H54 (cell line): ENCODE data around the gene YJEFN3.

Source experiments
- DNase-seq: peaks from one replicate; pipeline ENCODE4 v3.0.0; 2011; ENCODE audit warnings: low spot score, mixed read lengths; ENCODE audit not compliant: insufficient read length
- FAIRE-seq: peaks from 3 replicates; lab custom pipeline; 2011; peaks lifted over from hg19 to GRCh38; lab: Jason Lieb, UNC
- POLR2A ChIP-seq: IDR thresholded peaks from 2 replicates; pipeline ENCODE4 v1.6.1; 2011; ENCODE audit warnings: low read depth, mild to moderate bottlenecking, low read length

YJEFN3 gene

DNA sequence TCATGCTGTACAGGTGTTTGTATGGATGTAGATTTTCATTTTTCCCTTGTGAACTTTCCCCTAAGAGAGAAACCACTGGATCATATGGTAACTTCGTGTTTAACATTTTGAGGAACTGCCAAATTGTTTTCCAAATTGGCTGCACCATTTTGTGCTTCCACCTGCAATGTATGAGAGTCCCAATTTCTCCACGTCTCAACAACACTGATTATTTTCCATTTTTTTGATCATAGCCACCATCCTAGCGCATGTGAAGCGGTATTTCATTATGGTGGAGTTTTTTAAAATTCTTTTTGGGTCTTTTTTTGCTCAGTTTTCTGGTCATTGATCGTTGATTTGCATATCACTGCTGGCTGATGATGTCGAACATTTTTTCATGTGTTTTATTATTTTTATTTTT lies 7.7 kb upstream of the YJEFN3 start:
- FAIRE-seq, result no peak

DNA sequence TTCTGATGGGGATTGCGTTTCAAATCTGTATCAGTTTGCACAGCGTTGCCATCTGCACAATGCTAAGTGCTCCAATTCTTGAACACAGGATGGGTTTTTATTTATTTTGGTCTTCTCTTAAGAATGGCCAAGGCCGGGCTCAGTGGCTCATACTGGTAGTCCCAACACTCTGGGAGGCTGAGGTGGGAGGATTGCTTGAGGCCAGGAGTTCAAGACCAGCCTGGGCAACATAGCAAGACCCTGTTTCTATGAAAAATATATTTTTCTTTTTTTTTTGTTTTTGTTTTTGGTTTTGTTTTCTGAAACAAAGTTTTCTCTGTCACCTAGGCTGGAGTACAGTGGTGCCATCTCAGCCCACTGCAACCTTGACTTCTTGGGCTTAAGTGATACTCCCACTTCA lies 5.5 kb upstream of the YJEFN3 start:
- TF ChIP-seq POLR2A, result no peak
- no peak for FAIRE-seq
- no peak for DNase-seq

More for the DNA sequence above, 7.7 kb upstream of the YJEFN3 start:
- no peak for TF ChIP-seq POLR2A
- DNase-seq, result no peak

GRCh38 chr19:19524053-19524452 lies 4.7 kb upstream of the YJEFN3 start:
- no peak for TF ChIP-seq POLR2A
- DNase-seq, result no peak
- FAIRE-seq, result no peak

GRCh38 chr19:19525611-19526380 lies 2.9 kb upstream of the YJEFN3 start:
- DNase-seq (no peak), FAIRE-seq (no peak)
- no peak for TF ChIP-seq POLR2A

- no peak for TF ChIP-seq POLR2A
- FAIRE-seq (no peak), DNase-seq (no peak)
These were observed 1.9 kb upstream of the YJEFN3 start for GRCh38 chr19:19526581-19527370.

- no peak for TF ChIP-seq POLR2A
- FAIRE-seq (no peak), DNase-seq (no peak)
These were observed 1.4 kb upstream of the YJEFN3 start for GRCh38 chr19:19527371-19527656.

DNA sequence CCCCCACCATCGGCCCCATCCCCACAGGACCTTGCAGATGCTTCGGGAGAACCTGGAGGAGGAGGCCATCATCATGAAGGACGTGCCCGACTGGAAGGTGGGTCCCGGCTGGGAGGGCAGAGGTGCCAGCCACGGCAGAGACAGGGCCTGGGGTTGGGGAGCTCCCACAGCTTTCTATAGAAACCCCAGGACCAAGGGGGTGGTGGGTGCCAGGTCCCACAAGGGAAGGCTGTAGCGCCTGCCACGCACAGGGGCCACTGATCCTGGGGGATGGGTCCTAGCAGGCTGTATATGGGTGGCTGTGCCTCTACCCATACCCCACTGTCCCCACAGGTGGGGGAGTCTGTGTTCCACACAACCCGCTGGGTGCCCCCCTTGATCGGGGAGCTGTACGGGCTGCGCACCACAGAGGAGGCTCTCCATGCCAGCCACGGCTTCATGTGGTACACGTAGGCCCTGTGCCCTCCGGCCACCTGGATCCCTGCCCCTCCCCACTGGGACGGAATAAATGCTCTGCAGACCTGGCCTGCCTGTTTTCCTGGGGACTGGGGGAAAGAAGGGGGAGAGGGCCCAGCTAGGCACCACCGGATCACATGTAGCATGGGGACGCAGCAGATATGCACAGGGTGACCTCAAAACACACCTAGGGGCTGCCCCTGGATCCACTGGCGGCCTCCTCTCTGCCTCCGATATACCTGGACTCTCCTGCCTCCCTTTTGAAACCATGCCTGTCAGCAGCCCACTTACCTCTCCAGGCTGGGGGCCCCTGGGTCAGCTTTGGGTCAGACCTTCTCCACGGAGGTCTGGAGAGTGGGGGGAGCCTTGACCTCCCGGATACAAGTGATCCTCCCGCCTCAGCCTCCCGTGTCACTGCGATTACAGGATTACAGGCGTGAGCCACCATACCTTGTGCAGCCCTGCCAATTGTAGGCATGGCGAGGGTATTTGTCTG lies 761 bp upstream of the YJEFN3 start:
- FAIRE-seq (no peak), DNase-seq (no peak)
- no peak for TF ChIP-seq POLR2A

DNA sequence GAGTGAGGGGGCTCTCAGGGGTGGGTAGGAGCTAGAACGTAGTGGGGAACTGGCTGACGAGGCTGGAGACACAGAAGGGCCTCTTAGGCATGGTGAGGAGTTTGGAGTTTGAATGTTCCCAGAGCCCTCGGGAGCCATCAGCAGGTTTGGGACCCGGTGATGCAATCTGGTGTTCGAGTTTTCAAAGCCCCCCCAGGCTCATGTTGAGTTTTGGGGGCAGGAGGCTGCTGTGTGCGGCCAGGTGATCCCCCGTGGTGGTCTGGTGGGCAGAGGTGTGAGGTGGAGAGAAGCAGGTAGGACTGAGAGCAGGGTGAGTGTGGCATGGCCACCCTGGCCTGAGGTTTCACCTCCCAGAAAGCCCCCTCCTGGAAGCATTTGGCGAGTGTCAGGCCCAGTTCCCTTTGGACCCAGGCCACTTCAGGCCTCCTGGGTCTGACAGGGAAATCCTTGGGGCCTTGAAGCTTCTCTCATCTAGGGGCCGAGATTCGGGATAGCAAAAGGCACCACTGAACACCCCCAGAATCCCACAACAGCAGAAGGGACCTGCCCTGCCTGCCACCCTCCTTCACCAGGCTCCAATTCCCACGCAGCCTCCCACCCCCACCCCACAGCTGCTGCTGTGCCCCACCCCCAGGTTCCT lies 1.2 kb downstream of the YJEFN3 start:
- no peak for TF ChIP-seq POLR2A
- FAIRE-seq, result no peak
- DNase-seq, result no peak

DNA sequence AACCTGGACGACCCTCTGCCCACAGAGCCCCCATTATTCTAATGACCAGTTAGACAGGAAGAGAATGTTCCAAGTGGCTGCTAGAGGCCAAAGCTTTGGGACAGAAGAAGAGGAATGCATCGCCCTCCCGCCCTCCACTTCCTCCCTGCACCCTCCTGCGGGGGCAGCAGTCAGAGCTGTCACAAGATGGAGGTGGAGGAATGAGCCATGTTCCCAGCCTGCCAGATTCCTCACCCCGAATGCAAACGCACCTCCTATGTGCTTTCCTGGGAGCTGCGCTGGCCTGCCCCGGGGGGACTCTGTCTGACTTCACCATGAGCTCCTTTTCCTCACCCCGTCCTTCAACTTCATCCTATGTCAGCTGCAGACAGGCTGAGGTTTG lies 1.7 kb downstream of the YJEFN3 start:
- no peak for DNase-seq
- no peak for FAIRE-seq
- TF ChIP-seq POLR2A, result no peak

DNA sequence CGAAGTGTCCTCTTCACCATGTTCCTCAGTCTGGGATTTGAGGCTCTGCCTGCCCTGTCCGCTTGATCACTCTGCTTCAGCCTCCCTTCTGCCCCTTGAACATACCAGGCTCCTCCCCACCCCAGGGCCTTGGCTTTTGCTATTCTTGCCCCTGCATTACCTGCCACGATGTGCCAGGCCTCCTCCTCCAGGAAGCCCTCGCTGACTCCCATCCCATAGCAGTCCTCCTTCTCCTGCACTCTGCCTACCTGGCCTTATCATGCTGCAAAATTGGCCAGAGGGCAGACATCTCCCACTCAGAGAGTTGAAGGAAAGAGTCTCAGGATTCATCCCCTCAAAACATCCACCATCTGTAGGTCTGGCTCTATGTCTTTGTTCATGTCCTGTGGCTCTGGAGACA lies 2.2 kb downstream of the YJEFN3 start:
- no peak for TF ChIP-seq POLR2A
- DNase-seq (no peak), FAIRE-seq (no peak)

- TF ChIP-seq POLR2A, result no peak
- FAIRE-seq, result no peak
These were observed 3.5 kb downstream of the YJEFN3 start for GRCh38 chr19:19531951-19532805.

GRCh38 chr19:19532806-19533701 lies 4.3 kb downstream of the YJEFN3 start:
- no peak for DNase-seq
- no peak for TF ChIP-seq POLR2A
- FAIRE-seq, result no peak

More at GRCh38 chr19:19531951-19532805, 3.5 kb downstream of the YJEFN3 start:
- no peak for DNase-seq
